ENCODE results near the gene ADGRL1. TPM values are rescaled to one million over a fixed set of nuclear protein-coding genes. Genes with fewer than 3 reads are reported as not detected.
"Not testable (repeated sequence)": the region's sequence is repeated elsewhere in the genome, so short reads cannot be mapped to it uniquely, and the experiment has no call there.

The ADGRL1 gene
- total and polyA plus RNA-seq, 10 of the 15 experiments (the other 5 are each of a cell fraction or from before 2014, with no cell fraction given) = 0.05 to 4.8 (median 0.71) TPM

DNA sequence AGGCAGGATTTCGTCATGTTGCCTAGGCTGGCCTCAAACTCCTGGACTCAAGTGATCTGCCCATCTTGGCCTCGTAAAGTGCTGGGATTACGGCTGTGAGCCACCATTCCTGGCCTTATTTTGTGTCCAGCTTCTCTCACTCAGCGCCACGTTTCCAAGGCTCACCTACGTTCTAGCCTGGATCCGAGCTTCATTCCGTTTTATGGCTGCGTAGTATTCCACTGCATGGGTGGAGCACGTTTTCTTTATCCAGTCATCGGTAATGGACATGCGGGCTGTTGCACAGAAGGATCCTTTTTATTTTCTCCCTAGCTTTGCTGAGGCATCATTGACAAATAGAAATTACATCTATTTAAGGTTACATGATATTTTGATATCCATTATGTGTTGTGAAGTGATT, 16.6 kb downstream of the ADGRL1 start:
- in situ Hi-C loops (cut with MboI) = no loop called here
- Histone ChIP-seq H3K27me3 (replicated peaks in 1 of 2; ENCODE audit: control insufficient read depth in 2 of 2, insufficient read depth in 2 of 2, low read length in 1 of 2) (no peaks in the 10 kb centered on the region), H3K4me3 (no peak overlapping the region), H3K9me3 (replicated peaks; ENCODE audit: control insufficient read depth, insufficient read depth, low read length) (no peaks in the 10 kb centered on the region), H2AFZ (ENCODE audit: control insufficient read depth, low read depth, low read length) (no peak overlapping the region), H3K36me3 (ENCODE audit: control insufficient read depth in 2 of 2, insufficient read depth in 2 of 2, low read length in 1 of 2) (no peaks in the 10 kb centered on the region), H3K4me2 (ENCODE audit: control insufficient read depth, insufficient read depth) (no peak overlapping the region), H4K20me1 (ENCODE audit: control insufficient read depth, insufficient read depth) (no peaks in the 10 kb centered on the region), H3K79me2 (ENCODE audit: control insufficient read depth, insufficient read depth, low read length) (no peaks in the 10 kb centered on the region), H3K27ac (ENCODE audit: control insufficient read depth, insufficient read depth) (no peak overlapping the region), H3K9ac (ENCODE audit: control insufficient read depth, insufficient read depth, low read length) (no peak overlapping the region), H3K4me1 (ENCODE audit: control insufficient read depth, insufficient read depth, low read length) (no peaks in the 10 kb centered on the region)
- no peak for DNase-seq (ENCODE audit: low read depth, low spot score)
- no peak for FAIRE-seq
- ChIA-PET RAD21 (ENCODE audit: unreplicated experiment) (no interaction called here), CTCF (interaction anchor here (0.6 to 0.8 kb wide), 2 partner anchors 9 to 49 kb away, joined by 3 read pairs; no protein-coding TSS in a partner anchor), POLR2A (no interaction called here), SMC1A (ENCODE audit: uncharacterized antibody, unreplicated experiment) (interaction anchor here (1.1 kb wide), 1 partner anchor 159 kb away, joined by 3 read pairs; no protein-coding TSS in a partner anchor)
- no TSS peak for BruUV-seq (replicated peaks)
- TF ChIP-seq, protein P1, sequence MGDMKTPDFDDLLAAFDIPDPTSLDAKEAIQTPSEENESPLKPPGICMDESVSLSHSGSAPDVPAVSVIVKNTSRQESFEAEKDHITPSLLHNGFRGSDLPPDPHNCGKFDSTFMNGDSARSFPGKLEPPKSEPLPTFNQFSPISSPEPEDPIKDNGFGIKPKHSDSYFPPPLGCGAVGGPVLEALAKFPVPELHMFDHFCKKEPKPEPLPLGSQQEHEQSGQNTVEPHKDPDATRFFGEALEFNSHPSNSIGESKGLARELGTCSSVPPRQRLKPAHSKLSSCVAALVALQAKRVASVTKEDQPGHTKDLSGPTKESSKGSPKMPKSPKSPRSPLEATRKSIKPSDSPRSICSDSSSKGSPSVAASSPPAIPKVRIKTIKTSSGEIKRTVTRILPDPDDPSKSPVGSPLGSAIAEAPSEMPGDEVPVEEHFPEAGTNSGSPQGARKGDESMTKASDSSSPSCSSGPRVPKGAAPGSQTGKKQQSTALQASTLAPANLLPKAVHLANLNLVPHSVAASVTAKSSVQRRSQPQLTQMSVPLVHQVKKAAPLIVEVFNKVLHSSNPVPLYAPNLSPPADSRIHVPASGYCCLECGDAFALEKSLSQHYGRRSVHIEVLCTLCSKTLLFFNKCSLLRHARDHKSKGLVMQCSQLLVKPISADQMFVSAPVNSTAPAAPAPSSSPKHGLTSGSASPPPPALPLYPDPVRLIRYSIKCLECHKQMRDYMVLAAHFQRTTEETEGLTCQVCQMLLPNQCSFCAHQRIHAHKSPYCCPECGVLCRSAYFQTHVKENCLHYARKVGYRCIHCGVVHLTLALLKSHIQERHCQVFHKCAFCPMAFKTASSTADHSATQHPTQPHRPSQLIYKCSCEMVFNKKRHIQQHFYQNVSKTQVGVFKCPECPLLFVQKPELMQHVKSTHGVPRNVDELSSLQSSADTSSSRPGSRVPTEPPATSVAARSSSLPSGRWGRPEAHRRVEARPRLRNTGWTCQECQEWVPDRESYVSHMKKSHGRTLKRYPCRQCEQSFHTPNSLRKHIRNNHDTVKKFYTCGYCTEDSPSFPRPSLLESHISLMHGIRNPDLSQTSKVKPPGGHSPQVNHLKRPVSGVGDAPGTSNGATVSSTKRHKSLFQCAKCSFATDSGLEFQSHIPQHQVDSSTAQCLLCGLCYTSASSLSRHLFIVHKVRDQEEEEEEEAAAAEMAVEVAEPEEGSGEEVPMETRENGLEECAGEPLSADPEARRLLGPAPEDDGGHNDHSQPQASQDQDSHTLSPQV (IDR thresholded peaks at IDR 0.05) = no peak
- 46% methylated on average over 12 of the region's 12 CpGs for WGBS (ENCODE audit: insufficient coverage, insufficient replicate concordance, low lambda C conversion rate, missing lambda C conversion rate)
- intact Hi-C loops (cut with micrococcal nuclease; ENCODE audit: unreplicated experiment) = no loop called here
- ATAC-seq = no peak

DNA sequence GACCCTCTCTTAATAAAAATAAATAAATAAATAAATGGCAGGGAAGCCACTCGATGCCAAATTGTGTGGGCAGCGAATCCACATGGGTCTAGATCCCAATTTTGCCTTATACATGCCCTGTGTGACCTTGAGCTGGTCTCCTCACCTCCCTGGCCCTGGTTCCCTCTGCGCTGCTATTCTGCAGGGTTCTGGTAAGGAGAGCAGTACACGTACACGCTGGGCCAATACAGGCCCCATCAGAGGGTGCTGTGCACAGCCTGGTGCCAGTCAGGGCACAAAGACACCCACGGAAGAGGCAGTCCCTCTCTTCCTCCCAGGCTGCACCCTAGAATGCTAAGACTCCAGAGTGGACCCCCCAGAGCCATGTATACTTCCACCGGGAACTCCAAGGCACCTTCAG, 17.9 kb downstream of the ADGRL1 start:
- RAD21 ChIA-PET (ENCODE audit: unreplicated experiment); H3K79me2 ChIP-seq (ENCODE audit: control insufficient read depth, insufficient read depth, low read length); DNase-seq (ENCODE audit: low read depth, low spot score); H3K27ac ChIP-seq (ENCODE audit: control insufficient read depth, insufficient read depth); H3K4me2 ChIP-seq (ENCODE audit: control insufficient read depth, insufficient read depth); H3K9me3 ChIP-seq (replicated peaks; ENCODE audit: control insufficient read depth, insufficient read depth, low read length); H3K9ac ChIP-seq (ENCODE audit: control insufficient read depth, insufficient read depth, low read length); BruUV-seq (replicated peaks); SMC1A ChIA-PET (ENCODE audit: uncharacterized antibody, unreplicated experiment); intact Hi-C loops (cut with micrococcal nuclease; ENCODE audit: unreplicated experiment); FAIRE-seq; POLR2A ChIA-PET; in situ Hi-C loops (cut with MboI); H2AFZ ChIP-seq (ENCODE audit: control insufficient read depth, low read depth, low read length); CTCF ChIA-PET; ATAC-seq; H4K20me1 ChIP-seq (ENCODE audit: control insufficient read depth, insufficient read depth); H3K4me3 ChIP-seq; H3K4me1 ChIP-seq (ENCODE audit: control insufficient read depth, insufficient read depth, low read length); H3K36me3 ChIP-seq (ENCODE audit: control insufficient read depth in 2 of 2, insufficient read depth in 2 of 2, low read length in 1 of 2); H3K27me3 ChIP-seq (replicated peaks in 1 of 2; ENCODE audit: control insufficient read depth in 2 of 2, insufficient read depth in 2 of 2, low read length in 1 of 2): not testable (repeated sequence)
- WGBS (ENCODE audit: insufficient coverage, insufficient replicate concordance, low lambda C conversion rate, missing lambda C conversion rate) = 23% methylated on average over 7 of the region's 7 CpGs

All from GM12878 (cell line).